Fibroblast of pulmonary artery (primary cell): ENCODE data around the gene NFAT5.

ENCODE experiments used
- DNase-seq: peaks from one replicate; pipeline ENCODE4 v3.0.0-alpha.2; 2010; ENCODE audit warnings: low read depth
- H3K4me3 ChIP-seq: replicated peaks from 2 replicates; pipeline ENCODE4 v1.5.1; 2011; ENCODE audit warnings: low read depth, mild to moderate bottlenecking, control low read depth, low read length, moderate library complexity
- CTCF ChIP-seq: IDR thresholded peaks from 2 replicates; pipeline ENCODE4 v1.5.1; 2011; ENCODE audit warnings: mild to moderate bottlenecking, control low read depth, low read length, inconsistent platforms; ENCODE audit errors: missing control alignments

The NFAT5 gene

GRCh38 chr16:69718111-69718764 is 152.5 kb downstream of the NFAT5 start:
- DNase-seq = no peak
- no peak for TF ChIP-seq CTCF
- no peak overlapping the region for H3K4me3 ChIP-seq

GRCh38 chr16:69720822-69721430 is 155.2 kb downstream of the NFAT5 start:
- DNase-seq = no peak
- H3K4me3 ChIP-seq = no peak overlapping the region
- TF ChIP-seq CTCF = no peak

- DNase-seq = no peak
- H3K4me3 ChIP-seq = no peak overlapping the region
- TF ChIP-seq CTCF = no peak
Observed at GRCh38 chr16:69721441-69721957, 155.7 kb downstream of the NFAT5 start.

- H3K4me3 ChIP-seq = peak overlapping the region; percentile 75
- no peak for TF ChIP-seq CTCF
- no peak for DNase-seq
Observed at GRCh38 chr16:69724414-69724873, 158.7 kb downstream of the NFAT5 start.

GRCh38 chr16:69724981-69725479 is 159.3 kb downstream of the NFAT5 start:
- peak; percentile 31 for DNase-seq
- TF ChIP-seq CTCF = no peak
- peak overlapping the region; percentile 75 for H3K4me3 ChIP-seq

- DNase-seq = no peak
- H3K4me3 ChIP-seq = peak overlapping the region; percentile 75
- no peak for TF ChIP-seq CTCF
Observed at GRCh38 chr16:69725480-69726312, 159.9 kb downstream of the NFAT5 start.
